SK-N-SH treated with all-trans-retinoic acid at 6 μM for 48 hours (cell line): Measurements from ENCODE around the gene IL17RD.

Experiments
- ARNTL ChIP-seq: fragments of 450-650 bp; formaldehyde crosslinking; IDR thresholded peaks from 2 replicates; pipeline ENCODE4 v1.5.0; 2020; ENCODE audit warnings: low read depth, mild to moderate bottlenecking, moderate library complexity, borderline replicate concordance
- POU6F1 ChIP-seq: fragments of 250-450 bp; sonication (Bioruptor Pico); IDR thresholded peaks from 2 replicates; pipeline ENCODE4 v1.8.0; 2021; ENCODE audit warnings: low read depth, mild to moderate bottlenecking, moderate library complexity, borderline replicate concordance

DNA sequence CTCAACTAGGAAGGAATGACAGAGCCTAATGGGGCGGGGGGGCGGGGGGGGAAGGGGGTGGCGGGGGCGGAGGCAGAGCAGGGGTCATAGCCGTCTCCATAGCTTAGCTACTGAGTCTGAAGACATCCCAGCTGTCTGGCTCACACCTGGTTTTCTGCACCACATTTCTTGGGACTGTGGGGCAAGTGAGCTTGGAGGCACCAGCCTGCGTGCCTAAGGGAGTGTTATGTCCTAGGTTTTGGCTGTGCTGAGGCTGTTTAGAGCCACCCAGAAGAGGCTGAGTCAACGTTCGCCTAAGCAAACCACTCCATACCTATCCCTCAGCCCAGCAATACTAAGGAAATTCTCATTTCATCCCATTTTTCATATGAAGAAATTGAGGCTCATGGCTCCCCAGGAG is 1.4 kb downstream of the IL17RD start:
- no peak for TF ChIP-seq POU6F1 (CRISPR knock-in tag)
- TF ChIP-seq ARNTL (CRISPR knock-in tag): no peak
